SK-N-SH (cell line): ENCODE results near the gene MAD1L1. TPM values are rescaled to one million over a fixed set of nuclear protein-coding genes. Genes with fewer than 3 reads are reported as not detected.
A peak's percentile ranks its signal among the peaks of the same experiment; 100 is the strongest.

Experiments
- CTCF ChIA-PET: fragments of 300-600, 350-600 bp; formaldehyde crosslinking; extraction: SDS; loops from one replicate; lab custom pipeline; 2021; lab: Yijun Ruan, JAX
- POLR2A ChIA-PET: fragments of 350-600 bp; sonication (Branson Sonifier 250); formaldehyde crosslinking; extraction: SDS; loops from one replicate; lab custom pipeline; 2020; ENCODE audit warnings: antibody characterized with exemption, inconsistent platforms; lab: Yijun Ruan, JAX
- DNase-seq: peaks from one replicate; pipeline ENCODE4 v3.0.0; 2012
- H2AFZ ChIP-seq: fragments of 200-600 bp; sonication (generic); 2 replicates; pipeline ENCODE4 v1.8.1; 2016; ENCODE audit warnings: antibody characterized with exemption, mild to moderate bottlenecking, low read depth
- H3F3A ChIP-seq: fragments of 200-600 bp; sonication (generic); replicated peaks from 2 replicates; pipeline ENCODE3; 2016; ENCODE audit warnings: antibody characterized with exemption, mild to moderate bottlenecking; ENCODE audit not compliant: insufficient read depth
- H3K27ac ChIP-seq, 2 experiments: fragments of 200-500 bp in 1 of 2; fragments of 200-600 bp in 1 of 2; sonication (Bioruptor generic) in 1 of 2; sonication (generic), shearing (Covaris generic) in 1 of 2; 2 replicates each; pipeline versions ENCODE4 v1.5.1 to v1.6.1; 2014 to 2016; ENCODE audit warnings: low read depth in 2 of 2, inconsistent platforms in 1 of 2, low read length in 1 of 2, mild to moderate bottlenecking in 1 of 2, mixed read lengths in 1 of 2
- H3K27me3 ChIP-seq: fragments of 200-600 bp; sonication (generic), shearing (Covaris generic); 2 replicates; pipeline ENCODE4 v1.6.1; 2016; ENCODE audit warnings: mixed run types; ENCODE audit not compliant: insufficient read depth
- H3K36me3 ChIP-seq, 2 experiments: fragments of 200-500 bp in 1 of 2; fragments of 200-600 bp in 1 of 2; sonication (Bioruptor generic) in 1 of 2; sonication (generic) in 1 of 2; replicated peaks in 1 of 2; 2 replicates each; pipeline versions ENCODE3 to v1.5.1; 2014 to 2016; ENCODE audit warnings: low read length in 1 of 2, mild to moderate bottlenecking in 1 of 2; ENCODE audit not compliant: insufficient read depth in 2 of 2, control insufficient read depth in 1 of 2
- H3K4me1 ChIP-seq, 2 experiments: fragments of 200-500 bp in 1 of 2; fragments of 200-600 bp in 1 of 2; sonication (Bioruptor generic) in 1 of 2; sonication (generic), shearing (Covaris generic) in 1 of 2; 2 replicates each; pipeline versions ENCODE4 v1.5.1 to v1.6.1; 2014 to 2016; ENCODE audit warnings: low read depth in 1 of 2, low read length in 1 of 2, mixed run types in 1 of 2; ENCODE audit not compliant: insufficient read depth in 2 of 2, control insufficient read depth in 1 of 2
- H3K4me2 ChIP-seq: fragments of 200-600 bp; sonication (generic), shearing (Covaris generic); 2 replicates; pipeline ENCODE4 v1.6.1; 2017; ENCODE audit warnings: mixed run types
- H3K4me3 ChIP-seq, 2 experiments: fragments of 200-500 bp in 1 of 2; fragments of 200-600 bp in 1 of 2; sonication (Bioruptor generic) in 1 of 2; sonication (generic), shearing (Covaris generic) in 1 of 2; 2 replicates each; pipeline versions ENCODE4 v1.5.1 to v1.8.1; 2014 to 2016; ENCODE audit warnings: low read depth in 2 of 2, inconsistent platforms in 1 of 2, low read length in 1 of 2, mild to moderate bottlenecking in 1 of 2, mixed read lengths in 1 of 2, moderate library complexity in 1 of 2
- H3K79me2 ChIP-seq: fragments of 200-600 bp; sonication (generic); 2 replicates; pipeline ENCODE4 v1.8.1; 2017; ENCODE audit warnings: mild to moderate bottlenecking; ENCODE audit not compliant: insufficient read depth
- H3K9ac ChIP-seq: fragments of 200-600 bp; sonication (generic); 2 replicates; pipeline ENCODE4 v1.6.1; 2017; ENCODE audit warnings: mixed run types
- H3K9me2 ChIP-seq: fragments of 200-600 bp; sonication (generic); 2 replicates; pipeline ENCODE4 v1.6.1; 2017; ENCODE audit warnings: mixed run types
- H3K9me3 ChIP-seq: fragments of 200-600 bp; sonication (generic); 2 replicates; pipeline ENCODE4 v1.6.1; 2017; ENCODE audit warnings: mixed run types, mild to moderate bottlenecking, moderate library complexity
- H4K20me1 ChIP-seq: fragments of 200-600 bp; sonication (generic); 2 replicates; pipeline ENCODE4 v1.6.1; 2017; ENCODE audit warnings: mild to moderate bottlenecking, mixed run types; ENCODE audit not compliant: insufficient read depth
- CHD2 ChIP-seq: fragments of 150-350 bp; IDR thresholded peaks from 2 replicates; pipeline ENCODE4 v1.6.1; 2018; ENCODE audit warnings: low read length; ENCODE audit not compliant: partially characterized antibody
- ELF1 ChIP-seq: IDR thresholded peaks from 2 replicates; pipeline ENCODE4 v1.4.0; 2012
- EP300 ChIP-seq, 2 experiments: IDR thresholded peaks; 2 replicates each; pipeline versions ENCODE4 v1.4.0 to v1.6.1; 2012; ENCODE audit warnings: borderline replicate concordance in 1 of 2, low read depth in 1 of 2, low read length in 1 of 2
- JUND ChIP-seq: IDR thresholded peaks from 2 replicates; pipeline ENCODE4 v1.4.0; 2012
- NRF1 ChIP-seq: IDR thresholded peaks from 2 replicates; pipeline ENCODE4 v1.6.1; 2012; ENCODE audit warnings: low read depth, mild to moderate bottlenecking, low read length
- SMC3 ChIP-seq: IDR thresholded peaks from 2 replicates; pipeline ENCODE4 v1.6.1; 2012; ENCODE audit warnings: low read depth, low read length, improper control_type of control experiment
- TAF1 ChIP-seq: IDR thresholded peaks from 2 replicates; pipeline ENCODE4 v1.6.1; 2012; ENCODE audit warnings: low read depth, mild to moderate bottlenecking, low read length, moderate library complexity, borderline replicate concordance
- WGBS: methylation state at CpG from one replicate; pipeline ENCODE4 v1.1.6; 2017; ENCODE audit warnings: low lambda C conversion rate; 5-methylcytosine and 5-hydroxymethylcytosine counted together
- polyA plus RNA-seq, 3 experiments: library from polyadenylated mRNA; depleted of rRNA; stranded (reverse); fragments of >200 nt; gene quantifications; 2 replicates each; pipeline ENCODE4 v1.2.3, GENCODE V29; 2012
- TF ChIP-seq, protein P1 (sequence below): IDR thresholded peaks from 2 replicates; pipeline ENCODE4 v1.4.0; 2012; ENCODE audit warnings: low read depth
- TF ChIP-seq, protein P2 (sequence below): fragments of 200-600 bp; sonication (generic); IDR thresholded peaks from 2 replicates; pipeline ENCODE4 v1.6.1; 2017; ENCODE audit warnings: antibody characterized with exemption, mild to moderate bottlenecking, moderate library complexity
- TF ChIP-seq, protein P3 (sequence below): IDR thresholded peaks from 2 replicates; pipeline ENCODE4 v1.6.1; 2012; ENCODE audit warnings: mild to moderate bottlenecking, low read depth, low read length, moderate library complexity
- TF ChIP-seq, protein P4 (sequence below): fragments of 150-350 bp; IDR thresholded peaks from 2 replicates; pipeline ENCODE4 v1.6.1; 2017; ENCODE audit warnings: antibody characterized with exemption, low read length, low read depth, borderline replicate concordance
- TF ChIP-seq, protein P5 (sequence below): fragments of 150-350 bp; IDR thresholded peaks from 2 replicates; pipeline ENCODE4 v1.6.1; 2016; ENCODE audit warnings: mild to moderate bottlenecking, low read depth, low read length

Gene MAD1L1
- polyA plus RNA-seq, 1 of the 3 experiments (the other 2 are of a cell fraction) = 46.2 TPM

DNA sequence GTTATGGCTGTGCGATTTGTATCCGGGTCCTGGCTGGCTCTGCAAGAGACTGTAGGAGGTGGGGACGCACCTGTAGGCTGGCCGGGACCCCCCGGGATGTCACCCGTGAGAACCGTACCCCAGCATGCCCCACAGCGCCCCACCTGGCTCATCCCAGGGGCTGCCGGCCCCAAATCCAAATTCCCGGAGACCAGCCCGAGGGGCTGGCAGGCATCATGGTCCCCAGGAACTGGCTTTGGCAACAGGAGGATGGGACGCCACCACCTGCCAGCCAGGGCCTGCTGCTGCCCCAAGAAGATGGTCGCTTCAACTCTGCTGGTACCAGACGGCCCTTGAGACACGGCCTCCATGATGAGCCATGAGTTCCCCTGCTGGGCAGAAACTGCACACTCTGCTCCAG lies 323.3 kb downstream of the MAD1L1 start:
- no peak overlapping the region for H3K4me2 ChIP-seq
- WGBS = 96% methylated on average over 13 of the region's 15 CpGs
- CTCF ChIA-PET = interaction anchor here (0.8 to 1.8 kb wide), 3 partner anchors 14 to 334 kb away, joined by 3 to 6 read pairs (median 5); no protein-coding TSS in a partner anchor

More for the DNA sequence above, 323.3 kb downstream of the MAD1L1 start:
- Histone ChIP-seq H3F3A (no peaks in the 10 kb centered on the region), H4K20me1 (no peaks in the 10 kb centered on the region), H3K9me2 (no peaks in the 10 kb centered on the region), H3K79me2 (no peaks in the 10 kb centered on the region), H3K4me1 (peaks cover 0 to 36% of the 10 kb centered on the region in 2 experiments; a peak in 1 of 4 replicates), H3K36me3 (no peaks in the 10 kb centered on the region), H2AFZ (no peak overlapping the region), H3K27ac (peak overlapping the region in 1 of 2 experiments; percentile 78; a peak in 2 of 4 replicates), H3K9ac (no peak overlapping the region), H3K4me3 (no peak overlapping the region), H3K27me3 (no peaks in the 10 kb centered on the region), H3K9me3 (no peaks in the 10 kb centered on the region)
- TF ChIP-seq NRF1 (no peak), EP300 (IDR thresholded peaks at IDR 0.05; ENCODE audit: borderline replicate concordance in 1 of 2, low read depth in 1 of 2, low read length in 1 of 2) (no peak), ELF1 (no peak), CHD2 (no peak), SMC3 (no peak), TAF1 (no peak), JUND (no peak)
- TF ChIP-seq, protein P1, sequence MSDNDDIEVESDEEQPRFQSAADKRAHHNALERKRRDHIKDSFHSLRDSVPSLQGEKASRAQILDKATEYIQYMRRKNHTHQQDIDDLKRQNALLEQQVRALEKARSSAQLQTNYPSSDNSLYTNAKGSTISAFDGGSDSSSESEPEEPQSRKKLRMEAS = no peak
- TF ChIP-seq, protein P2, sequence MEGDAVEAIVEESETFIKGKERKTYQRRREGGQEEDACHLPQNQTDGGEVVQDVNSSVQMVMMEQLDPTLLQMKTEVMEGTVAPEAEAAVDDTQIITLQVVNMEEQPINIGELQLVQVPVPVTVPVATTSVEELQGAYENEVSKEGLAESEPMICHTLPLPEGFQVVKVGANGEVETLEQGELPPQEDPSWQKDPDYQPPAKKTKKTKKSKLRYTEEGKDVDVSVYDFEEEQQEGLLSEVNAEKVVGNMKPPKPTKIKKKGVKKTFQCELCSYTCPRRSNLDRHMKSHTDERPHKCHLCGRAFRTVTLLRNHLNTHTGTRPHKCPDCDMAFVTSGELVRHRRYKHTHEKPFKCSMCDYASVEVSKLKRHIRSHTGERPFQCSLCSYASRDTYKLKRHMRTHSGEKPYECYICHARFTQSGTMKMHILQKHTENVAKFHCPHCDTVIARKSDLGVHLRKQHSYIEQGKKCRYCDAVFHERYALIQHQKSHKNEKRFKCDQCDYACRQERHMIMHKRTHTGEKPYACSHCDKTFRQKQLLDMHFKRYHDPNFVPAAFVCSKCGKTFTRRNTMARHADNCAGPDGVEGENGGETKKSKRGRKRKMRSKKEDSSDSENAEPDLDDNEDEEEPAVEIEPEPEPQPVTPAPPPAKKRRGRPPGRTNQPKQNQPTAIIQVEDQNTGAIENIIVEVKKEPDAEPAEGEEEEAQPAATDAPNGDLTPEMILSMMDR = no peak
- TF ChIP-seq, protein P3, sequence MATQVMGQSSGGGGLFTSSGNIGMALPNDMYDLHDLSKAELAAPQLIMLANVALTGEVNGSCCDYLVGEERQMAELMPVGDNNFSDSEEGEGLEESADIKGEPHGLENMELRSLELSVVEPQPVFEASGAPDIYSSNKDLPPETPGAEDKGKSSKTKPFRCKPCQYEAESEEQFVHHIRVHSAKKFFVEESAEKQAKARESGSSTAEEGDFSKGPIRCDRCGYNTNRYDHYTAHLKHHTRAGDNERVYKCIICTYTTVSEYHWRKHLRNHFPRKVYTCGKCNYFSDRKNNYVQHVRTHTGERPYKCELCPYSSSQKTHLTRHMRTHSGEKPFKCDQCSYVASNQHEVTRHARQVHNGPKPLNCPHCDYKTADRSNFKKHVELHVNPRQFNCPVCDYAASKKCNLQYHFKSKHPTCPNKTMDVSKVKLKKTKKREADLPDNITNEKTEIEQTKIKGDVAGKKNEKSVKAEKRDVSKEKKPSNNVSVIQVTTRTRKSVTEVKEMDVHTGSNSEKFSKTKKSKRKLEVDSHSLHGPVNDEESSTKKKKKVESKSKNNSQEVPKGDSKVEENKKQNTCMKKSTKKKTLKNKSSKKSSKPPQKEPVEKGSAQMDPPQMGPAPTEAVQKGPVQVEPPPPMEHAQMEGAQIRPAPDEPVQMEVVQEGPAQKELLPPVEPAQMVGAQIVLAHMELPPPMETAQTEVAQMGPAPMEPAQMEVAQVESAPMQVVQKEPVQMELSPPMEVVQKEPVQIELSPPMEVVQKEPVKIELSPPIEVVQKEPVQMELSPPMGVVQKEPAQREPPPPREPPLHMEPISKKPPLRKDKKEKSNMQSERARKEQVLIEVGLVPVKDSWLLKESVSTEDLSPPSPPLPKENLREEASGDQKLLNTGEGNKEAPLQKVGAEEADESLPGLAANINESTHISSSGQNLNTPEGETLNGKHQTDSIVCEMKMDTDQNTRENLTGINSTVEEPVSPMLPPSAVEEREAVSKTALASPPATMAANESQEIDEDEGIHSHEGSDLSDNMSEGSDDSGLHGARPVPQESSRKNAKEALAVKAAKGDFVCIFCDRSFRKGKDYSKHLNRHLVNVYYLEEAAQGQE = no peak
- TF ChIP-seq, protein P4, sequence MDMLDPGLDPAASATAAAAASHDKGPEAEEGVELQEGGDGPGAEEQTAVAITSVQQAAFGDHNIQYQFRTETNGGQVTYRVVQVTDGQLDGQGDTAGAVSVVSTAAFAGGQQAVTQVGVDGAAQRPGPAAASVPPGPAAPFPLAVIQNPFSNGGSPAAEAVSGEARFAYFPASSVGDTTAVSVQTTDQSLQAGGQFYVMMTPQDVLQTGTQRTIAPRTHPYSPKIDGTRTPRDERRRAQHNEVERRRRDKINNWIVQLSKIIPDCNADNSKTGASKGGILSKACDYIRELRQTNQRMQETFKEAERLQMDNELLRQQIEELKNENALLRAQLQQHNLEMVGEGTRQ = no peak
- TF ChIP-seq, protein P5, sequence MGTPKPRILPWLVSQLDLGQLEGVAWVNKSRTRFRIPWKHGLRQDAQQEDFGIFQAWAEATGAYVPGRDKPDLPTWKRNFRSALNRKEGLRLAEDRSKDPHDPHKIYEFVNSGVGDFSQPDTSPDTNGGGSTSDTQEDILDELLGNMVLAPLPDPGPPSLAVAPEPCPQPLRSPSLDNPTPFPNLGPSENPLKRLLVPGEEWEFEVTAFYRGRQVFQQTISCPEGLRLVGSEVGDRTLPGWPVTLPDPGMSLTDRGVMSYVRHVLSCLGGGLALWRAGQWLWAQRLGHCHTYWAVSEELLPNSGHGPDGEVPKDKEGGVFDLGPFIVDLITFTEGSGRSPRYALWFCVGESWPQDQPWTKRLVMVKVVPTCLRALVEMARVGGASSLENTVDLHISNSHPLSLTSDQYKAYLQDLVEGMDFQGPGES = no peak
- DNase-seq = no peak
- POLR2A ChIA-PET = no interaction called here
